ENCODE results near the gene TYK2. TPM values are rescaled to one million over a fixed set of nuclear protein-coding genes. Genes with fewer than 3 reads are reported as not detected.
A peak's percentile ranks its signal among the peaks of the same experiment; 100 is the strongest.
"Not testable (repeated sequence)": the region's sequence is repeated elsewhere in the genome, so short reads cannot be mapped to it uniquely, and the experiment has no call there.

TYK2 gene
- polyA plus RNA-seq, 1 donor (not counting 4 experiments of a cell fraction or from before 2014, with no cell fraction given) = 32.6 TPM

DNA sequence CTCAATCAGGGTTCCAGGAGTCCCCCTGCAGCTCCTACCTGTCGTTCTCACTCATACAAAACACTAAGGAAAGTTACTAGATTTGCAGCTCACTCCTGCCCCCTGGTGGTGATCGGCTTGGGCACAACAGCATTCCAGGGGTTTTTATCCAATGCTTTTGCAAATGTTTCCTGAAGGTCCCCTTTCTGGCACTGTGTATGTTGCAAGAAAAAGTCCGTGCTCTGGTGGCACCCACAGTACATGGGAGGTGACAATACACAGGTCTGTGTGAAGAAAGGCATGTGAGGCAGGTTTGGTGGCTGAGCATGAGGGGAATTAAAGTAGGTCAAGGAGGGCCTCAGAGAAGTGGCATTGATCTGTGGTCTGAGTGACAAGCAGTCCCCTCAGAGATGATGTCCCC, 8.6 kb upstream of the TYK2 start:
- H4K20me1 ChIP-seq (ENCODE audit: control insufficient read depth, extremely low read depth, insufficient read depth, low read length) = peaks cover 4% of the 10 kb centered on the region
- no peaks in the 10 kb centered on the region for H3K9me3 ChIP-seq (ENCODE audit: control insufficient read depth, low read depth, low read length)
- H3K27me3 ChIP-seq (ENCODE audit: control insufficient read depth, extremely low read depth, insufficient read depth, low read length) = no peaks in the 10 kb centered on the region
- no peak overlapping the region for H3K27ac ChIP-seq (ENCODE audit: control insufficient read depth, insufficient read depth, low read length)
- no peaks in the 10 kb centered on the region for H3K9me1 ChIP-seq (ENCODE audit: control insufficient read depth, extremely low read depth, insufficient read depth, low read length)
- H3K9ac ChIP-seq (ENCODE audit: control insufficient read depth, extremely low read depth, insufficient read depth, low read length) = no peak overlapping the region
- no peaks in the 10 kb centered on the region for H3K79me2 ChIP-seq (ENCODE audit: control insufficient read depth, insufficient read depth, low read length)
- no peak for DNase-seq (ENCODE audit: low read depth, low spot score)
- no peak for TF ChIP-seq EZH2 (IDR thresholded peaks at IDR 0.05; ENCODE audit: low read length)
- TF ChIP-seq, protein P1, sequence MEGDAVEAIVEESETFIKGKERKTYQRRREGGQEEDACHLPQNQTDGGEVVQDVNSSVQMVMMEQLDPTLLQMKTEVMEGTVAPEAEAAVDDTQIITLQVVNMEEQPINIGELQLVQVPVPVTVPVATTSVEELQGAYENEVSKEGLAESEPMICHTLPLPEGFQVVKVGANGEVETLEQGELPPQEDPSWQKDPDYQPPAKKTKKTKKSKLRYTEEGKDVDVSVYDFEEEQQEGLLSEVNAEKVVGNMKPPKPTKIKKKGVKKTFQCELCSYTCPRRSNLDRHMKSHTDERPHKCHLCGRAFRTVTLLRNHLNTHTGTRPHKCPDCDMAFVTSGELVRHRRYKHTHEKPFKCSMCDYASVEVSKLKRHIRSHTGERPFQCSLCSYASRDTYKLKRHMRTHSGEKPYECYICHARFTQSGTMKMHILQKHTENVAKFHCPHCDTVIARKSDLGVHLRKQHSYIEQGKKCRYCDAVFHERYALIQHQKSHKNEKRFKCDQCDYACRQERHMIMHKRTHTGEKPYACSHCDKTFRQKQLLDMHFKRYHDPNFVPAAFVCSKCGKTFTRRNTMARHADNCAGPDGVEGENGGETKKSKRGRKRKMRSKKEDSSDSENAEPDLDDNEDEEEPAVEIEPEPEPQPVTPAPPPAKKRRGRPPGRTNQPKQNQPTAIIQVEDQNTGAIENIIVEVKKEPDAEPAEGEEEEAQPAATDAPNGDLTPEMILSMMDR (optimal IDR thresholded peaks at IDR 0.05 in 1 of 3, IDR thresholded peaks at IDR 0.05 in 1 of 3, conservative IDR thresholded peaks at IDR 0.05 in 1 of 3; ENCODE audit: extremely low read depth in 1 of 3, insufficient read depth in 2 of 3, low read length in 3 of 3) = peak; percentile 87 to 96 (median 89)
- no peaks in the 10 kb centered on the region for H3K4me1 ChIP-seq (ENCODE audit: control insufficient read depth, extremely low read depth, insufficient read depth, low read length)
- peak; percentile 80 for FAIRE-seq
- H3K4me3 ChIP-seq (ENCODE audit: control insufficient read depth in 2 of 3, extremely low read depth in 1 of 3, insufficient read depth in 2 of 3, low read depth in 1 of 3, low read length in 3 of 3) = no peak overlapping the region
- H3K36me3 ChIP-seq (ENCODE audit: control insufficient read depth in 2 of 2, extremely low read depth in 1 of 2, insufficient read depth in 2 of 2, low read length in 2 of 2) = peaks cover 17 to 30% of the 10 kb centered on the region in 2 experiments
- H2AFZ ChIP-seq (ENCODE audit: control insufficient read depth, low read length) = no peak overlapping the region
- dilution Hi-C loops (cut with MboI; ENCODE audit: extremely low pct_ligation_motif_present, low sequenced_read_pairs) = no loop called here
- H3K4me2 ChIP-seq (ENCODE audit: control insufficient read depth, extremely low read depth, insufficient read depth, low read depth, low read length) = no peak overlapping the region

DNA sequence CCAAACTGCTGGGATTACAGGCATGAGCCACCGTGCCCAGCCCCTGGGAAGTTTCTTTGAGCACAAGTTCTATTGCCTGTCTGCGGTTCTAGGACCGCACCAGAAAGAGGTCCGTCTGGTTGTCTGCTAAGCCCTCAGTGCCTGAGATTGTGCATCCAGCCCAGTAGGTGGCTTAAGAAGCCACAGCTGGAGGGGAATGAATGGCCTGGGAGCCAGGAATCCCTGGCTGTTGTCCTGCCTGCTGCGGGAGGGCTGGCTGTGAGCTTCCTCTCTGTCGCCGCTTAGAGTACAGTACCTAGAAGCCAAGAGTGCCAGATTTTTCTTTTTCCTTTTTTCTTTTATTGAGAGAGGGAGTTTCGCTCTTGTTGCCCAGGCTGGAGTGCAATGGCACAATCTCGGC, 4.2 kb upstream of the TYK2 start:
- DNase-seq (ENCODE audit: low read depth, low spot score) (no peak), FAIRE-seq (no peak)
- Histone ChIP-seq H3K4me1 (ENCODE audit: control insufficient read depth, extremely low read depth, insufficient read depth, low read length) (peaks cover 6% of the 10 kb centered on the region), H3K9ac (ENCODE audit: control insufficient read depth, extremely low read depth, insufficient read depth, low read length) (no peak overlapping the region), H4K20me1 (ENCODE audit: control insufficient read depth, extremely low read depth, insufficient read depth, low read length) (no peaks in the 10 kb centered on the region), H3K9me1 (ENCODE audit: control insufficient read depth, extremely low read depth, insufficient read depth, low read length) (no peaks in the 10 kb centered on the region), H3K4me2 (ENCODE audit: control insufficient read depth, extremely low read depth, insufficient read depth, low read depth, low read length) (no peak overlapping the region), H2AFZ (ENCODE audit: control insufficient read depth, low read length) (no peak overlapping the region), H3K9me3 (ENCODE audit: control insufficient read depth, low read depth, low read length) (no peaks in the 10 kb centered on the region), H3K4me3 (ENCODE audit: control insufficient read depth in 2 of 3, extremely low read depth in 1 of 3, insufficient read depth in 2 of 3, low read depth in 1 of 3, low read length in 3 of 3) (no peak overlapping the region), H3K27me3 (ENCODE audit: control insufficient read depth, extremely low read depth, insufficient read depth, low read length) (no peaks in the 10 kb centered on the region), H3K27ac (ENCODE audit: control insufficient read depth, insufficient read depth, low read length) (no peak overlapping the region), H3K79me2 (ENCODE audit: control insufficient read depth, insufficient read depth, low read length) (peaks cover 8% of the 10 kb centered on the region), H3K36me3 (ENCODE audit: control insufficient read depth in 2 of 2, extremely low read depth in 1 of 2, insufficient read depth in 2 of 2, low read length in 2 of 2) (peaks cover 0 to 3% of the 10 kb centered on the region in 2 experiments)
- dilution Hi-C loops (cut with MboI; ENCODE audit: extremely low pct_ligation_motif_present, low sequenced_read_pairs) = no loop called here
- TF ChIP-seq, protein P1 (optimal IDR thresholded peaks at IDR 0.05 in 1 of 3, IDR thresholded peaks at IDR 0.05 in 1 of 3, conservative IDR thresholded peaks at IDR 0.05 in 1 of 3; ENCODE audit: extremely low read depth in 1 of 3, insufficient read depth in 2 of 3, low read length in 3 of 3) = no peak
- TF ChIP-seq EZH2 (IDR thresholded peaks at IDR 0.05; ENCODE audit: low read length) = no peak

DNA sequence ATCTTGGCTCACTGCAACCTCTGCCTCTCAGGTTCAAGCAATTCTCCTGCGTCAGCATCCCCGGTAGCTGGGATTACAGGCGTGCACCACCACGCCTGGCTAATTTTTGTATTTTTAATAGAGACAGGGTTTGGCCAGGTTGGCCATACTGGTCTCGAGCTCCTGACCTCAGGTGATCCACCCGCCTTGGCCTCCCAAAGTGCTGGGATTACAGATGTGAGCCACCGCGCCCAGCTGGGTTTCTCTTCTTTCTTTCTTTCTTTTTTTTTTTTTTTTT, 2.8 kb upstream of the TYK2 start:
- H3K36me3 ChIP-seq (ENCODE audit: control insufficient read depth in 2 of 2, extremely low read depth in 1 of 2, insufficient read depth in 2 of 2, low read length in 2 of 2); dilution Hi-C loops (cut with MboI; ENCODE audit: extremely low pct_ligation_motif_present, low sequenced_read_pairs); H4K20me1 ChIP-seq (ENCODE audit: control insufficient read depth, extremely low read depth, insufficient read depth, low read length); H3K9me1 ChIP-seq (ENCODE audit: control insufficient read depth, extremely low read depth, insufficient read depth, low read length); DNase-seq (ENCODE audit: low read depth, low spot score); H3K27me3 ChIP-seq (ENCODE audit: control insufficient read depth, extremely low read depth, insufficient read depth, low read length); H3K9me3 ChIP-seq (ENCODE audit: control insufficient read depth, low read depth, low read length); H2AFZ ChIP-seq (ENCODE audit: control insufficient read depth, low read length); H3K4me3 ChIP-seq (ENCODE audit: control insufficient read depth in 2 of 3, extremely low read depth in 1 of 3, insufficient read depth in 2 of 3, low read depth in 1 of 3, low read length in 3 of 3); H3K27ac ChIP-seq (ENCODE audit: control insufficient read depth, insufficient read depth, low read length); FAIRE-seq; H3K79me2 ChIP-seq (ENCODE audit: control insufficient read depth, insufficient read depth, low read length); H3K9ac ChIP-seq (ENCODE audit: control insufficient read depth, extremely low read depth, insufficient read depth, low read length); H3K4me2 ChIP-seq (ENCODE audit: control insufficient read depth, extremely low read depth, insufficient read depth, low read depth, low read length); H3K4me1 ChIP-seq (ENCODE audit: control insufficient read depth, extremely low read depth, insufficient read depth, low read length): not testable (repeated sequence)

All from keratinocyte (primary cell).